GM23338 (cell line): ENCODE results near the gene BAIAP2. TPM values are rescaled to one million over a fixed set of nuclear protein-coding genes. Genes with fewer than 3 reads are reported as not detected.

Source experiments
- ATAC-seq: fragments of 200-7000 bp; cut with Tn5 transposase; 3 replicates; pipeline ENCODE4 v1.9.1; 2020
- DNase-seq: peaks from one replicate; pipeline ENCODE4 v3.0.0-alpha.2; 2015; ENCODE audit warnings: low spot score
- H2AFZ ChIP-seq: fragments of 200-600 bp; sonication (generic); 2 replicates; pipeline ENCODE4 v1.8.0; 2016; ENCODE audit warnings: antibody characterized with exemption, mild to moderate bottlenecking, moderate library complexity
- H3F3A ChIP-seq: fragments of 200-600 bp; sonication (generic); replicated peaks from 2 replicates; pipeline ENCODE4 v1.8.0; 2017; ENCODE audit warnings: antibody characterized with exemption, mixed run types, low read depth
- H3K27ac ChIP-seq: fragments of 200-600 bp; sonication (generic); 2 replicates; pipeline ENCODE4 v1.6.1; 2016; ENCODE audit warnings: low read depth
- H3K27me3 ChIP-seq: fragments of 200-600 bp; sonication (generic); 2 replicates; pipeline ENCODE4 v1.8.0; 2016; ENCODE audit warnings: mild to moderate bottlenecking, mixed run types, moderate library complexity; ENCODE audit not compliant: insufficient read depth
- H3K36me3 ChIP-seq: fragments of 200-600 bp; sonication (generic); 2 replicates; pipeline ENCODE4 v1.8.0; 2016; ENCODE audit warnings: mild to moderate bottlenecking; ENCODE audit not compliant: insufficient read depth
- H3K4me1 ChIP-seq: fragments of 200-600 bp; sonication (generic); 2 replicates; pipeline ENCODE4 v1.8.0; 2016; ENCODE audit warnings: mild to moderate bottlenecking, moderate library complexity; ENCODE audit not compliant: insufficient read depth
- H3K4me2 ChIP-seq: fragments of 200-600 bp; sonication (generic); 2 replicates; pipeline ENCODE4 v1.7.1; 2017; ENCODE audit warnings: mixed run types
- H3K4me3 ChIP-seq: fragments of 200-600 bp; sonication (generic); 2 replicates; pipeline ENCODE4 v1.6.1; 2016; ENCODE audit warnings: mixed run types
- H3K79me2 ChIP-seq: fragments of 200-600 bp; sonication (generic); replicated peaks from 2 replicates; pipeline ENCODE4 v1.8.0; 2017; ENCODE audit warnings: mild to moderate bottlenecking; ENCODE audit not compliant: insufficient read depth
- H3K9me2 ChIP-seq: fragments of 200-600 bp; sonication (generic); 2 replicates; pipeline ENCODE4 v1.8.0; 2017; ENCODE audit not compliant: insufficient read depth
- H4K20me1 ChIP-seq: fragments of 200-600 bp; sonication (generic); replicated peaks from 2 replicates; pipeline ENCODE4 v1.8.0; 2017; ENCODE audit warnings: mild to moderate bottlenecking; ENCODE audit not compliant: insufficient read depth
- H3K27ac Mint-ChIP-seq: 2 replicates; pipeline ENCODE4 v1.8.0; 2020; ENCODE audit warnings: inconsistent platforms, mild to moderate bottlenecking, moderate library complexity, mixed read lengths
- H3K27me3 Mint-ChIP-seq: 3 replicates; pipeline ENCODE4 v1.8.0; 2022; ENCODE audit warnings: low read depth, mild to moderate bottlenecking, moderate library complexity, mixed read lengths, inconsistent platforms; ENCODE audit not compliant: insufficient read depth, poor library complexity
- H3K36me3 Mint-ChIP-seq: 3 replicates; pipeline ENCODE4 v1.8.0; 2021; ENCODE audit warnings: low read depth, mild to moderate bottlenecking, inconsistent platforms, moderate library complexity, mixed read lengths
- H3K4me1 Mint-ChIP-seq: 3 replicates; pipeline ENCODE4 v1.8.0; 2020; ENCODE audit warnings: mild to moderate bottlenecking, inconsistent platforms, mixed read lengths
- H3K4me3 Mint-ChIP-seq: 3 replicates; pipeline ENCODE4 v1.8.0; 2021; ENCODE audit warnings: moderate library complexity, mild to moderate bottlenecking, inconsistent platforms, mixed read lengths
- H3K9me3 Mint-ChIP-seq: 3 replicates; pipeline ENCODE4 v1.8.0; 2020; ENCODE audit warnings: moderate library complexity, mild to moderate bottlenecking, inconsistent platforms, mixed read lengths
- CTCF ChIP-seq, 2 experiments: fragments of 200-600 bp in 1 of 2; sonication (generic) in 1 of 2; conservative IDR thresholded peaks; 2 replicates each; pipeline versions ENCODE4 v1.5.1 to v1.6.1; 2016 to 2017; ENCODE audit warnings: antibody characterized with exemption in 2 of 2, low read depth in 2 of 2, mild to moderate bottlenecking in 2 of 2, moderate library complexity in 1 of 2
- ETS1 ChIP-seq: IDR thresholded peaks from 2 replicates; pipeline ENCODE4 v1.6.1; 2016; ENCODE audit warnings: antibody characterized with exemption
- EZH2 ChIP-seq: fragments of 200-600 bp; sonication (generic); IDR thresholded peaks from one replicate; pipeline ENCODE4 v1.8.0; 2017; ENCODE audit warnings: antibody characterized with exemption, mild to moderate bottlenecking, low read depth; ENCODE audit not compliant: unreplicated experiment
- JUNB ChIP-seq: IDR thresholded peaks from one replicate; pipeline ENCODE4 v1.6.1; 2016; ENCODE audit warnings: antibody characterized with exemption; ENCODE audit not compliant: unreplicated experiment
- POLR2AphosphoS5 ChIP-seq: IDR thresholded peaks from 2 replicates; pipeline ENCODE4 v1.6.1; 2016; ENCODE audit warnings: antibody characterized with exemption, low read depth
- STAT1 ChIP-seq: IDR thresholded peaks from one replicate; pipeline ENCODE4 v1.6.1; 2016; ENCODE audit warnings: antibody characterized with exemption; ENCODE audit not compliant: unreplicated experiment
- ZNF114 ChIP-seq: fragments of 250-450 bp; sonication (Bioruptor Pico); IDR thresholded peaks from 2 replicates; pipeline ENCODE4 v1.5.0; 2020; ENCODE audit warnings: mild to moderate bottlenecking, moderate library complexity
- ZNF331 ChIP-seq: fragments of 250-450 bp; sonication (Bioruptor Pico); IDR thresholded peaks from 2 replicates; pipeline ENCODE4 v1.5.0; 2020; ENCODE audit warnings: low read depth, mild to moderate bottlenecking, moderate library complexity
- polyA plus RNA-seq: library from polyadenylated mRNA; unstranded; fragments of >200 nt; fragmentation: Nextera tagmentation; extraction: Ambion mirVana; gene quantifications from 2 replicates; pipeline ENCODE4 v1.2.1, GENCODE V29; 2016
- total RNA-seq: library from RNA; depleted of rRNA; stranded (reverse); fragments of >200 nt; shearing (Covaris generic); gene quantifications from 2 replicates; pipeline ENCODE4 v1.2.3, GENCODE V29; 2014
- TF ChIP-seq, protein P1 (sequence below): fragments of 250-450 bp; sonication (Bioruptor Pico); IDR thresholded peaks from 2 replicates; pipeline ENCODE4 v1.5.0; 2020; ENCODE audit warnings: mild to moderate bottlenecking, moderate library complexity

Gene BAIAP2
- total and polyA plus RNA-seq, 2 experiments from 2014 or later, result 21.7 to 22.7 TPM

GRCh38 chr17:81027591-81028505, 7.1 kb upstream of the BAIAP2 start (continued):
- TF ChIP-seq, protein P1, sequence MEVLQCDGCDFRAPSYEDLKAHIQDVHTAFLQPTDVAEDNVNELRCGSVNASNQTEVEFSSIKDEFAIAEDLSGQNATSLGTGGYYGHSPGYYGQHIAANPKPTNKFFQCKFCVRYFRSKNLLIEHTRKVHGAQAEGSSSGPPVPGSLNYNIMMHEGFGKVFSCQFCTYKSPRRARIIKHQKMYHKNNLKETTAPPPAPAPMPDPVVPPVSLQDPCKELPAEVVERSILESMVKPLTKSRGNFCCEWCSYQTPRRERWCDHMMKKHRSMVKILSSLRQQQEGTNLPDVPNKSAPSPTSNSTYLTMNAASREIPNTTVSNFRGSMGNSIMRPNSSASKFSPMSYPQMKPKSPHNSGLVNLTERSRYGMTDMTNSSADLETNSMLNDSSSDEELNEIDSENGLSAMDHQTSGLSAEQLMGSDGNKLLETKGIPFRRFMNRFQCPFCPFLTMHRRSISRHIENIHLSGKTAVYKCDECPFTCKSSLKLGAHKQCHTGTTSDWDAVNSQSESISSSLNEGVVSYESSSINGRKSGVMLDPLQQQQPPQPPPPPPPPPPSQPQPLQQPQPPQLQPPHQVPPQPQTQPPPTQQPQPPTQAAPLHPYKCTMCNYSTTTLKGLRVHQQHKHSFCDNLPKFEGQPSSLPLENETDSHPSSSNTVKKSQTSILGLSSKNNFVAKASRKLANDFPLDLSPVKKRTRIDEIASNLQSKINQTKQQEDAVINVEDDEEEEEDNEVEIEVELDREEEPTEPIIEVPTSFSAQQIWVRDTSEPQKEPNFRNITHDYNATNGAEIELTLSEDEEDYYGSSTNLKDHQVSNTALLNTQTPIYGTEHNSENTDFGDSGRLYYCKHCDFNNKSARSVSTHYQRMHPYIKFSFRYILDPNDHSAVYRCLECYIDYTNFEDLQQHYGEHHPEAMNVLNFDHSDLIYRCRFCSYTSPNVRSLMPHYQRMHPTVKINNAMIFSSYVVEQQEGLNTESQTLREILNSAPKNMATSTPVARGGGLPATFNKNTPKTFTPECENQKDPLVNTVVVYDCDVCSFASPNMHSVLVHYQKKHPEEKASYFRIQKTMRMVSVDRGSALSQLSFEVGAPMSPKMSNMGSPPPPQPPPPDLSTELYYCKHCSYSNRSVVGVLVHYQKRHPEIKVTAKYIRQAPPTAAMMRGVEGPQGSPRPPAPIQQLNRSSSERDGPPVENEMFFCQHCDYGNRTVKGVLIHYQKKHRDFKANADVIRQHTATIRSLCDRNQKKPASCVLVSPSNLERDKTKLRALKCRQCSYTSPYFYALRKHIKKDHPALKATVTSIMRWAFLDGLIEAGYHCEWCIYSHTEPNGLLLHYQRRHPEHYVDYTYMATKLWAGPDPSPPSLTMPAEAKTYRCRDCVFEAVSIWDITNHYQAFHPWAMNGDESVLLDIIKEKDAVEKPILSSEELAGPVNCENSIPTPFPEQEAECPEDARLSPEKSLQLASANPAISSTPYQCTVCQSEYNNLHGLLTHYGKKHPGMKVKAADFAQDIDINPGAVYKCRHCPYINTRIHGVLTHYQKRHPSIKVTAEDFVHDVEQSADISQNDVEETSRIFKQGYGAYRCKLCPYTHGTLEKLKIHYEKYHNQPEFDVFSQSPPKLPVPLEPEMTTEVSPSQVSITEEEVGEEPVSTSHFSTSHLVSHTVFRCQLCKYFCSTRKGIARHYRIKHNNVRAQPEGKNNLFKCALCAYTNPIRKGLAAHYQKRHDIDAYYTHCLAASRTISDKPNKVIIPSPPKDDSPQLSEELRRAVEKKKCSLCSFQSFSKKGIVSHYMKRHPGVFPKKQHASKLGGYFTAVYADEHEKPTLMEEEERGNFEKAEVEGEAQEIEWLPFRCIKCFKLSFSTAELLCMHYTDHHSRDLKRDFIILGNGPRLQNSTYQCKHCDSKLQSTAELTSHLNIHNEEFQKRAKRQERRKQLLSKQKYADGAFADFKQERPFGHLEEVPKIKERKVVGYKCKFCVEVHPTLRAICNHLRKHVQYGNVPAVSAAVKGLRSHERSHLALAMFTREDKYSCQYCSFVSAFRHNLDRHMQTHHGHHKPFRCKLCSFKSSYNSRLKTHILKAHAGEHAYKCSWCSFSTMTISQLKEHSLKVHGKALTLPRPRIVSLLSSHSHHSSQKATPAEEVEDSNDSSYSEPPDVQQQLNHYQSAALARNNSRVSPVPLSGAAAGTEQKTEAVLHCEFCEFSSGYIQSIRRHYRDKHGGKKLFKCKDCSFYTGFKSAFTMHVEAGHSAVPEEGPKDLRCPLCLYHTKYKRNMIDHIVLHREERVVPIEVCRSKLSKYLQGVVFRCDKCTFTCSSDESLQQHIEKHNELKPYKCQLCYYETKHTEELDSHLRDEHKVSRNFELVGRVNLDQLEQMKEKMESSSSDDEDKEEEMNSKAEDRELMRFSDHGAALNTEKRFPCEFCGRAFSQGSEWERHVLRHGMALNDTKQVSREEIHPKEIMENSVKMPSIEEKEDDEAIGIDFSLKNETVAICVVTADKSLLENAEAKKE (CRISPR knock-in tag), result no peak
- TF ChIP-seq ETS1, result no peak

GRCh38 chr17:81028506-81028858, 6.5 kb upstream of the BAIAP2 start:
- no peak overlapping the region for H3K27ac Mint-ChIP-seq

More at GRCh38 chr17:81028506-81028858, 6.5 kb upstream of the BAIAP2 start:
- Mint-ChIP-seq H3K27me3 (peaks cover 19% of the 10 kb centered on the region), H3K4me3 (no peak overlapping the region), H3K9me3 (no peaks in the 10 kb centered on the region), H3K36me3 (no peaks in the 10 kb centered on the region), H3K4me1 (peaks cover 9% of the 10 kb centered on the region)
- DNase-seq (no peak), ATAC-seq (no peak)
- no peaks in the 10 kb centered on the region for H3K36me3 ChIP-seq
- H3F3A ChIP-seq, result 0 out of 2 replicates have a peak, but pooled peaks cover 1% of the 10 kb centered on the region
- no peak overlapping the region for H3K4me2 ChIP-seq
- no peaks in the 10 kb centered on the region for H3K9me2 ChIP-seq
- no peaks in the 10 kb centered on the region for H3K27me3 ChIP-seq
- no peak overlapping the region for H2AFZ ChIP-seq
- no peaks in the 10 kb centered on the region for H4K20me1 ChIP-seq
- peaks cover 2% of the 10 kb centered on the region; the same call in 1 of the 2 replicates for H3K4me1 ChIP-seq
- no peak for TF ChIP-seq ZNF331 (CRISPR knock-in tag)
- no peak for TF ChIP-seq JUNB
- TF ChIP-seq STAT1, result no peak
- TF ChIP-seq CTCF (conservative IDR thresholded peaks at IDR 0.05; ENCODE audit: low read depth in 2 of 2), result no peak
- TF ChIP-seq EZH2, result no peak
- no peak for TF ChIP-seq ZNF114
- TF ChIP-seq POLR2AphosphoS5, result no peak
- H3K79me2 ChIP-seq, result no peaks in the 10 kb centered on the region
- H3K27ac ChIP-seq, result no peak overlapping the region
- H3K4me3 ChIP-seq, result no peak overlapping the region
